MM.1S (cell line): Measurements from ENCODE around the gene DSEL.

Source experiments
- DNase-seq: peaks from one replicate; pipeline ENCODE4 v3.0.0-alpha.2; 2015
- H2AFZ ChIP-seq: fragments of 300-600 bp; sonication (generic); 2 replicates; pipeline ENCODE4 v1.6.0; 2016; ENCODE audit warnings: antibody characterized with exemption, low read length
- H3F3A ChIP-seq: fragments of 300-600 bp; sonication (generic); 2 replicates; pipeline ENCODE4 v1.6.1; 2016; ENCODE audit warnings: mild to moderate bottlenecking, antibody characterized with exemption, low read length, moderate library complexity, mixed read lengths; ENCODE audit not compliant: insufficient read depth
- H3K27ac ChIP-seq: fragments of 300-600 bp; sonication (generic); 2 replicates; pipeline ENCODE4 v1.5.1; 2016; ENCODE audit warnings: mild to moderate bottlenecking, low read length
- H3K27me3 ChIP-seq: fragments of 300-600 bp; sonication (generic); replicated peaks from 2 replicates; pipeline ENCODE4 v1.6.0; 2016; ENCODE audit warnings: low read length; ENCODE audit not compliant: insufficient read depth
- H3K36me3 ChIP-seq: fragments of 300-600 bp; sonication (generic); replicated peaks from 2 replicates; pipeline ENCODE4 v1.6.1; 2016; ENCODE audit warnings: mild to moderate bottlenecking, low read length, mixed read lengths; ENCODE audit not compliant: insufficient read depth
- H3K4me1 ChIP-seq: fragments of 300-600 bp; sonication (generic); 2 replicates; pipeline ENCODE4 v1.6.1; 2016; ENCODE audit warnings: low read length, mixed read lengths
- H3K4me2 ChIP-seq: fragments of 300-600 bp; sonication (generic); 2 replicates; pipeline ENCODE4 v1.6.0; 2016; ENCODE audit warnings: low read depth, low read length
- H3K4me3 ChIP-seq: fragments of 300-600 bp; sonication (generic); 2 replicates; pipeline ENCODE4 v1.5.1; 2016; ENCODE audit warnings: low read length, mixed read lengths
- H3K79me2 ChIP-seq: fragments of 300-600 bp; sonication (generic); 2 replicates; pipeline ENCODE4 v1.6.1; 2016; ENCODE audit warnings: mixed run types, low read length, mixed read lengths
- H3K9ac ChIP-seq: fragments of 300-600 bp; sonication (generic); 2 replicates; pipeline ENCODE4 v1.6.1; 2016; ENCODE audit warnings: low read length, mixed read lengths
- H3K9me2 ChIP-seq: fragments of 300-600 bp; sonication (generic); replicated peaks from 2 replicates; pipeline ENCODE4 v1.6.1; 2016; ENCODE audit warnings: mild to moderate bottlenecking, low read length, mixed read lengths; ENCODE audit not compliant: insufficient read depth
- H3K9me3 ChIP-seq: fragments of 300-600 bp; sonication (generic); replicated peaks from 2 replicates; pipeline ENCODE4 v1.6.1; 2016; ENCODE audit warnings: mild to moderate bottlenecking, low read length, mixed read lengths; ENCODE audit not compliant: insufficient read depth
- H4K20me1 ChIP-seq: fragments of 300-600 bp; sonication (generic); 2 replicates; pipeline ENCODE4 v1.6.1; 2016; ENCODE audit warnings: mild to moderate bottlenecking, low read length, moderate library complexity, mixed read lengths; ENCODE audit not compliant: insufficient read depth
- EZH2 ChIP-seq: fragments of 300-600 bp; sonication (generic); optimal IDR thresholded peaks from 2 replicates; pipeline ENCODE3; 2017; ENCODE audit warnings: low read depth, mild to moderate bottlenecking, antibody characterized with exemption, low read length, mixed read lengths
- EZH2phosphoT487 ChIP-seq: fragments of 300-600 bp; sonication (generic); IDR thresholded peaks from 2 replicates; pipeline ENCODE4 v1.6.1; 2018; ENCODE audit warnings: antibody characterized with exemption, low read length
- TF ChIP-seq, protein P1 (sequence below): fragments of 300-600 bp; sonication (generic); IDR thresholded peaks from 2 replicates; pipeline ENCODE4 v1.5.1; 2016; ENCODE audit warnings: antibody characterized with exemption, low read length, mixed read lengths

The DSEL gene

DNA sequence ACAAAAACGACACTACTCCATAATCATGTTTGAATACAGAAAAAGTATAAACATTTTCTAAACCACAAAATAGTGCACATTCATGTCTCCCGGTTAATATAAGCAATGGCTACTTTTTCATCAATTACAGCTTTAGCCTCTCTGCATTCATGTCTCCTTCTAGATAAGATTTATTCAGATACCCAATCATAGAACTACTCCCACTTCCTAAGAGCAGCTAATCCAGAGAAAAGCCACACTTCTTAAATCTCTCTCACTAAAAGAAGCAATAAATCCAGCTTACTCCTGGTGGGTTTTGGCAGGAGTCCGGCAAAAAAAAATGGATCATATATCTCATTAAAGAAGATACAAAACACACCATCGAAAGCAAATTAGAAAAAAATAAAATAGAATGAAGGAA is 20.1 kb downstream of the DSEL start:
- no peaks in the 10 kb centered on the region for H3K9me2 ChIP-seq
- no peak overlapping the region for H3K27ac ChIP-seq
- TF ChIP-seq, protein P1, sequence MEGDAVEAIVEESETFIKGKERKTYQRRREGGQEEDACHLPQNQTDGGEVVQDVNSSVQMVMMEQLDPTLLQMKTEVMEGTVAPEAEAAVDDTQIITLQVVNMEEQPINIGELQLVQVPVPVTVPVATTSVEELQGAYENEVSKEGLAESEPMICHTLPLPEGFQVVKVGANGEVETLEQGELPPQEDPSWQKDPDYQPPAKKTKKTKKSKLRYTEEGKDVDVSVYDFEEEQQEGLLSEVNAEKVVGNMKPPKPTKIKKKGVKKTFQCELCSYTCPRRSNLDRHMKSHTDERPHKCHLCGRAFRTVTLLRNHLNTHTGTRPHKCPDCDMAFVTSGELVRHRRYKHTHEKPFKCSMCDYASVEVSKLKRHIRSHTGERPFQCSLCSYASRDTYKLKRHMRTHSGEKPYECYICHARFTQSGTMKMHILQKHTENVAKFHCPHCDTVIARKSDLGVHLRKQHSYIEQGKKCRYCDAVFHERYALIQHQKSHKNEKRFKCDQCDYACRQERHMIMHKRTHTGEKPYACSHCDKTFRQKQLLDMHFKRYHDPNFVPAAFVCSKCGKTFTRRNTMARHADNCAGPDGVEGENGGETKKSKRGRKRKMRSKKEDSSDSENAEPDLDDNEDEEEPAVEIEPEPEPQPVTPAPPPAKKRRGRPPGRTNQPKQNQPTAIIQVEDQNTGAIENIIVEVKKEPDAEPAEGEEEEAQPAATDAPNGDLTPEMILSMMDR: no peak
- TF ChIP-seq EZH2: no peak
- no peak overlapping the region for H3K4me2 ChIP-seq
- H3K36me3 ChIP-seq: no peaks in the 10 kb centered on the region
- no peak overlapping the region for H3K4me3 ChIP-seq
- H3K79me2 ChIP-seq: no peaks in the 10 kb centered on the region
- DNase-seq: no peak
- no peaks in the 10 kb centered on the region for H3F3A ChIP-seq
- no peaks in the 10 kb centered on the region for H3K4me1 ChIP-seq
- H3K9me3 ChIP-seq: no peaks in the 10 kb centered on the region
- H4K20me1 ChIP-seq: no peaks in the 10 kb centered on the region
- H3K9ac ChIP-seq: no peak overlapping the region
- H3K27me3 ChIP-seq: no peaks in the 10 kb centered on the region
- H2AFZ ChIP-seq: no peak overlapping the region

DNA sequence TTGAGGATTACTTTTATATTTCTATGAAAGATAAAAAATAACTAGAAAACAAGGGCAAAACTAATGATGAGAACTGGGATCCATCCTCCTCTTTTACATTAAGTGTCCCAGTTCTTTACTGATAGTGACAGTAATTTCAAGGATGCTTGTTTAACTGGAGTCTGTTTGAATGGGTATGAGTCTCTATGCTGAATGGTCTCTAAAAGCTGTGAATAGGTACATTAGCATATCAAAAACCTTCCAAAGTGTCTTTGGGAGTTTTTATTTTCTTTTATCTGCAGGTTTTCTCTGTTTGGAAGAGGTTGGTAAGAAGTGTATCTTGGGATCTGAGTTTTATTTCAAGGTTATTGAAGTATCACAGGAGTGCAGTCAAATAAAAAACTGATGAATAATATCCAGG is 30.0 kb downstream of the DSEL start:
- H3K9ac ChIP-seq: no peak overlapping the region
- H3K4me3 ChIP-seq: no peak overlapping the region
- H3K79me2 ChIP-seq: no peaks in the 10 kb centered on the region
- no peaks in the 10 kb centered on the region for H3K9me2 ChIP-seq
- no peaks in the 10 kb centered on the region for H4K20me1 ChIP-seq
- H3K36me3 ChIP-seq: no peaks in the 10 kb centered on the region
- no peak overlapping the region for H2AFZ ChIP-seq
- no peaks in the 10 kb centered on the region for H3F3A ChIP-seq
- DNase-seq: no peak
- H3K4me1 ChIP-seq: no peaks in the 10 kb centered on the region
- no peak overlapping the region for H3K4me2 ChIP-seq
- H3K27me3 ChIP-seq: no peaks in the 10 kb centered on the region
- no peaks in the 10 kb centered on the region for H3K9me3 ChIP-seq
- TF ChIP-seq EZH2phosphoT487: no peak
- TF ChIP-seq EZH2: no peak
- TF ChIP-seq, protein P1: no peak
- no peak overlapping the region for H3K27ac ChIP-seq

DNA sequence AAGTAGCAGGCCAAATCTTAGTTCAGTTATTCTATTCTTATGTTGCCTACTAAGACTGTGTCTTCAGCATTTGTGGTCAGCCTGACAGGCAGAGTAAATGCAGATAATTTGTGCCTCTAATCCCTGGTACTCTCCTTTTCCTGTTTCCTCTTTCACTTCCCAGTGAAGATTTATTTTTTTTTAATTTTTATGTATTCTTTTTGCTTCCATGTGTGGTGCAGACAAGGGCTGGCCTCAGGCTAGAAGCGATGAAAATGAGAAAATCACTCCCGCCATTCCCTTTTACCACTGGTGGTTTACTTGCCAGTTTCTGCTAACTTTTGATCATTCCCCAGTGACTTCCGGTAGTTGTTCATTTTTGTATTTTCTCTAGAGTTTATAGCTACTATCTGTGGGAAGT is 30.9 kb downstream of the DSEL start:
- Histone ChIP-seq H3K4me3 (no peak overlapping the region), H3K9me3 (no peaks in the 10 kb centered on the region), H3K4me1 (no peaks in the 10 kb centered on the region), H3F3A (no peaks in the 10 kb centered on the region), H3K9ac (no peak overlapping the region), H3K27ac (no peak overlapping the region), H3K36me3 (no peaks in the 10 kb centered on the region), H4K20me1 (no peaks in the 10 kb centered on the region), H2AFZ (no peak overlapping the region), H3K9me2 (no peaks in the 10 kb centered on the region), H3K79me2 (no peaks in the 10 kb centered on the region), H3K4me2 (no peak overlapping the region), H3K27me3 (no peaks in the 10 kb centered on the region)
- no peak for TF ChIP-seq EZH2phosphoT487
- no peak for TF ChIP-seq EZH2
- TF ChIP-seq, protein P1: no peak
- no peak for DNase-seq

DNA sequence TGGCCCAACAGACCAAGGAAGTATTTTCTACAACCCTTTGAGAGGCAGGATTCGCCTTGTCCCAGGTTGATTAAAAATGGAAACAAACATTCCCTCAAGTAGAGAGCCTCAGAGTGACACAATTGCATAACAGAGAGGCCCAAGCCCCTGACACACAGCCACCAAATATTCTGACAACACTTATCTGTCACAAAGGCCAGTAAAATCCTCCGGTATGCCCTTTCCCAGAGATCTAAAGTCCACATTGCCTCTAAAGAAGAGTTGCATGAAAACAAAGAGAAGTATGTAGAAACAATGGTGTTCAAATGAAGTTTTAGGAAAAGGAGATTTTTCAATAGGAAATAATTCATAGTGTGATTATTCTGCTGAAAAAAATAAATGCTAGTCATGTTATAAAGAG is 32.1 kb downstream of the DSEL start:
- DNase-seq: no peak
- TF ChIP-seq, protein P1: no peak
- no peak for TF ChIP-seq EZH2phosphoT487
- Histone ChIP-seq H3K79me2 (no peaks in the 10 kb centered on the region), H3K4me1 (no peaks in the 10 kb centered on the region), H3F3A (no peaks in the 10 kb centered on the region), H3K9me2 (no peaks in the 10 kb centered on the region), H3K9me3 (no peaks in the 10 kb centered on the region), H3K9ac (no peak overlapping the region), H3K36me3 (no peaks in the 10 kb centered on the region), H3K27ac (no peak overlapping the region), H3K27me3 (no peaks in the 10 kb centered on the region), H4K20me1 (no peaks in the 10 kb centered on the region), H3K4me2 (no peak overlapping the region), H2AFZ (no peak overlapping the region), H3K4me3 (no peak overlapping the region)
